Neural progenitor cell (in vitro differentiated cells): ENCODE results near the gene KIF1B. TPM values are rescaled to one million over a fixed set of nuclear protein-coding genes. Genes with fewer than 3 reads are reported as not detected.
"Not testable (repeated sequence)": the region's sequence is repeated elsewhere in the genome, so short reads cannot be mapped to it uniquely, and the experiment has no call there.

Experiments
- DNase-seq: peaks from one replicate; pipeline ENCODE4 v3.0.0-alpha.2; 2016; ENCODE audit warnings: low spot score
- H2AFZ ChIP-seq: fragments of 200-600 bp; sonication (generic); replicated peaks from 2 replicates; pipeline ENCODE4 v1.6.1; 2016; ENCODE audit warnings: antibody characterized with exemption
- H3F3A ChIP-seq: fragments of 200-600 bp; sonication (generic); 2 replicates; pipeline ENCODE4 v1.6.1; 2016; ENCODE audit warnings: antibody characterized with exemption, low read depth
- H3K27ac ChIP-seq: fragments of 200-600 bp; sonication (generic); 2 replicates; pipeline ENCODE4 v1.5.1; 2016; ENCODE audit warnings: mild to moderate bottlenecking
- H3K27me3 ChIP-seq: fragments of 200-600 bp; sonication (generic); 2 replicates; pipeline ENCODE4 v1.6.1; 2016; ENCODE audit warnings: mild to moderate bottlenecking, moderate library complexity
- H3K36me3 ChIP-seq: fragments of 200-600 bp; sonication (generic); 2 replicates; pipeline ENCODE4 v1.5.1; 2016
- H3K4me1 ChIP-seq: fragments of 200-600 bp; sonication (generic); 2 replicates; pipeline ENCODE4 v1.6.1; 2016; ENCODE audit warnings: mixed run types
- H3K4me2 ChIP-seq: fragments of 200-600 bp; sonication (generic); 2 replicates; pipeline ENCODE4 v1.6.1; 2016
- H3K4me3 ChIP-seq: fragments of 200-600 bp; sonication (generic); 2 replicates; pipeline ENCODE4 v1.5.1; 2016
- H3K79me2 ChIP-seq: fragments of 200-600 bp; sonication (generic); 2 replicates; pipeline ENCODE4 v1.6.1; 2016; ENCODE audit warnings: low read depth
- H3K9ac ChIP-seq: fragments of 200-600 bp; sonication (generic); 2 replicates; pipeline ENCODE4 v1.6.1; 2016
- H3K9me3 ChIP-seq: fragments of 200-600 bp; sonication (generic); 2 replicates; pipeline ENCODE4 v1.5.1; 2016; ENCODE audit warnings: low read depth
- H4K20me1 ChIP-seq: fragments of 200-600 bp; sonication (generic); 2 replicates; pipeline ENCODE4 v1.6.1; 2016; ENCODE audit warnings: low read depth
- H3K27ac Mint-ChIP-seq: 3 replicates; pipeline ENCODE4 v1.8.0; 2021; ENCODE audit warnings: mixed read lengths
- H3K27me3 Mint-ChIP-seq: 2 replicates; pipeline ENCODE4 v1.8.0; 2022; ENCODE audit warnings: low read depth, mild to moderate bottlenecking, inconsistent platforms, moderate library complexity, mixed read lengths; ENCODE audit not compliant: insufficient read depth
- H3K36me3 Mint-ChIP-seq: 3 replicates; pipeline ENCODE4 v1.8.0; 2021; ENCODE audit warnings: mixed read lengths
- H3K4me1 Mint-ChIP-seq: 3 replicates; pipeline ENCODE4 v1.8.0; 2021; ENCODE audit warnings: mixed read lengths
- H3K4me3 Mint-ChIP-seq: 3 replicates; pipeline ENCODE4 v1.8.0; 2021; ENCODE audit warnings: mild to moderate bottlenecking, moderate library complexity, mixed read lengths
- H3K9me3 Mint-ChIP-seq: 3 replicates; pipeline ENCODE4 v1.8.0; 2020; ENCODE audit warnings: mixed read lengths
- CTCF ChIP-seq: fragments of 200-600 bp; sonication (generic); IDR thresholded peaks from 2 replicates; pipeline ENCODE4 v1.5.1; 2017; ENCODE audit warnings: antibody characterized with exemption, mild to moderate bottlenecking
- EZH2 ChIP-seq: fragments of 200-600 bp; sonication (generic); IDR thresholded peaks from 2 replicates; pipeline ENCODE4 v1.6.1; 2017; ENCODE audit warnings: antibody characterized with exemption, mild to moderate bottlenecking, moderate library complexity
- EZH2phosphoT487 ChIP-seq: fragments of 200-600 bp; sonication (generic); IDR thresholded peaks from 2 replicates; pipeline ENCODE4 v1.6.1; 2017; ENCODE audit warnings: antibody characterized with exemption
- total RNA-seq: library from RNA; depleted of rRNA; stranded (reverse); fragments of >200 nt; gene quantifications from 2 replicates; pipeline ENCODE4 v1.2.3, GENCODE V29; 2015; ENCODE audit warnings: low replicate concordance

Gene KIF1B
- total RNA-seq, 1 donor from 2014 or later = 52.0 TPM

- no peak overlapping the region for H3K9ac ChIP-seq
- H2AFZ ChIP-seq = no peak overlapping the region
- H3K79me2 ChIP-seq = peaks cover 82% of the 10 kb centered on the region
- no peaks in the 10 kb centered on the region for H3K27me3 ChIP-seq
- H3K9me3 Mint-ChIP-seq = no peaks in the 10 kb centered on the region
- no peak overlapping the region for H3K4me3 Mint-ChIP-seq
- H3K27ac ChIP-seq = no peak overlapping the region
- H3K27me3 Mint-ChIP-seq = peaks cover 2% of the 10 kb centered on the region
- peak overlapping the region; percentile 78 for H3K27ac Mint-ChIP-seq
- H3K36me3 ChIP-seq = no peaks in the 10 kb centered on the region
- DNase-seq = no peak
- H3K4me2 ChIP-seq = no peak overlapping the region
- peaks cover 3% of the 10 kb centered on the region for H3K4me1 ChIP-seq
- no peak overlapping the region for H3K4me3 ChIP-seq
- H3K4me1 Mint-ChIP-seq = peaks cover 19% of the 10 kb centered on the region
- peaks cover 16% of the 10 kb centered on the region for H3K36me3 Mint-ChIP-seq
- peaks cover 11% of the 10 kb centered on the region for H3F3A ChIP-seq
- H4K20me1 ChIP-seq = peaks cover 38% of the 10 kb centered on the region
- TF ChIP-seq EZH2phosphoT487 (no peak), CTCF (no peak), EZH2 (no peak)
- no peaks in the 10 kb centered on the region for H3K9me3 ChIP-seq
Measured at GRCh38 chr1:10253149-10253548, 42.8 kb downstream of the KIF1B start.

DNA sequence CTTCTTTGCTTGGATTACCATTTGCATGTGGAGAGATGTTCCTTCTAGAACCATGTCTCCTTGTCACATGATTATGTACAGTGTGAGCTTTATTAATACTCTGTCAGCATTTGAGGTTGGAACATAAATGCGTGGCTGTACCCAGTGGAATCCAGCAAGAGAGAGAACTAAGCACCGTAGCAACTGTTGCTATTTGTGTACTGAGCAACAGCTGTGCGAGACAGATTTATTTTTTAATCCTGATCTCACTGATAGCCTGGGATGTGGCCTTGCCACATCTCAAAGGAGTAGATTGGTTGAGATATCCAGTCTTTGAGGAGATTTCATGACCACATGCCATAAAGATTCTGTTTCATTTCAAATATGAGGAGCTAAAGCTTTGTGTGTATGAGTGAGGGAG, 43.4 kb downstream of the KIF1B start:
- Histone ChIP-seq H3K27ac (no peak overlapping the region), H3K79me2 (peaks cover 80% of the 10 kb centered on the region), H3K4me3 (no peak overlapping the region), H3F3A (peaks cover 16% of the 10 kb centered on the region), H3K9ac (no peak overlapping the region), H4K20me1 (peaks cover 43% of the 10 kb centered on the region), H3K36me3 (no peaks in the 10 kb centered on the region), H2AFZ (no peak overlapping the region), H3K9me3 (no peaks in the 10 kb centered on the region), H3K4me2 (no peak overlapping the region), H3K4me1 (peaks cover 3% of the 10 kb centered on the region), H3K27me3 (no peaks in the 10 kb centered on the region)
- Mint-ChIP-seq H3K27me3 (peaks cover 2% of the 10 kb centered on the region), H3K9me3 (no peaks in the 10 kb centered on the region), H3K4me1 (peaks cover 19% of the 10 kb centered on the region), H3K4me3 (no peak overlapping the region), H3K36me3 (peaks cover 14% of the 10 kb centered on the region), H3K27ac (peak overlapping the region; percentile 13)
- no peak for DNase-seq
- no peak for TF ChIP-seq EZH2phosphoT487
- no peak for TF ChIP-seq CTCF
- no peak for TF ChIP-seq EZH2

DNA sequence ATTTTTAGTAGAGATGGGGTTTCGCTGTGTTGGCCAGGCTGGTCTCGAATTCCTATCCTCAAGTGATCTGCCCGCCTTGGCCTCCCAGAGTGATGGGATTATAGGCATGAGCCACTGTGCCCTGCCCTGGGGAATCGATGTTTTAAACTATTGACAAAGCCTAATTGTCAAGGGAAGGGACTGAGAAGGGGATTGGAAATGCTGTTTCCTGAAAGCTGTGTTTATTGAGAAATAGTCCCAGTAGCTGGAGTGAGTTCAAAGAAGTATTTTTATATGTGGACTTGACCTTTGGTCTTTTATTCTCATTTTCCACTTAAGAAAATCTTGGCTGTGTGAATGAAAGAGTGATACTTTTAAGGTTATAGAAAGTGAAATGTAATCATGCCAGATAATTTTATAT, 47.5 kb downstream of the KIF1B start:
- Histone ChIP-seq H3K27me3 (no peaks in the 10 kb centered on the region), H3K79me2 (peaks cover 42% of the 10 kb centered on the region), H3K9ac (no peak overlapping the region), H3K4me3 (no peak overlapping the region), H3K9me3 (no peaks in the 10 kb centered on the region), H3K4me2 (no peak overlapping the region), H3K27ac (no peak overlapping the region), H3K4me1 (no peaks in the 10 kb centered on the region), H4K20me1 (peaks cover 28% of the 10 kb centered on the region), H3K36me3 (peaks cover 15% of the 10 kb centered on the region), H3F3A (peaks cover 20% of the 10 kb centered on the region), H2AFZ (no peak overlapping the region)
- no peaks in the 10 kb centered on the region for H3K9me3 Mint-ChIP-seq
- H3K36me3 Mint-ChIP-seq = peaks cover 24% of the 10 kb centered on the region
- H3K27ac Mint-ChIP-seq = no peak overlapping the region
- TF ChIP-seq EZH2phosphoT487 = no peak
- no peak for TF ChIP-seq EZH2
- no peak for TF ChIP-seq CTCF
- DNase-seq = no peak
- H3K4me3 Mint-ChIP-seq = no peak overlapping the region
- H3K4me1 Mint-ChIP-seq = peaks cover 14% of the 10 kb centered on the region
- H3K27me3 Mint-ChIP-seq = no peaks in the 10 kb centered on the region

- H3K4me3 ChIP-seq, H3K4me3 Mint-ChIP-seq, H3K9me3 Mint-ChIP-seq, H3K9ac ChIP-seq, H3K4me2 ChIP-seq, H3K9me3 ChIP-seq, H3K4me1 Mint-ChIP-seq, DNase-seq, H3K27me3 ChIP-seq, H3K27ac Mint-ChIP-seq, H3K27me3 Mint-ChIP-seq, H3K27ac ChIP-seq, H3K4me1 ChIP-seq, H2AFZ ChIP-seq: not testable (repeated sequence)
- Histone ChIP-seq H4K20me1 (peaks cover 25% of the 10 kb centered on the region), H3K79me2 (peaks cover 25% of the 10 kb centered on the region), H3K36me3 (peaks cover 19% of the 10 kb centered on the region), H3F3A (peaks cover 24% of the 10 kb centered on the region)
- H3K36me3 Mint-ChIP-seq = peaks cover 36% of the 10 kb centered on the region
Measured at GRCh38 chr1:10259547-10259946, 49.2 kb downstream of the KIF1B start.
